ENCODE measurements around the gene GNA15.
"Not testable (repeated sequence)": the region's sequence is repeated elsewhere in the genome, so short reads cannot be mapped to it uniquely, and the experiment has no call there.

GNA15 gene

DNA sequence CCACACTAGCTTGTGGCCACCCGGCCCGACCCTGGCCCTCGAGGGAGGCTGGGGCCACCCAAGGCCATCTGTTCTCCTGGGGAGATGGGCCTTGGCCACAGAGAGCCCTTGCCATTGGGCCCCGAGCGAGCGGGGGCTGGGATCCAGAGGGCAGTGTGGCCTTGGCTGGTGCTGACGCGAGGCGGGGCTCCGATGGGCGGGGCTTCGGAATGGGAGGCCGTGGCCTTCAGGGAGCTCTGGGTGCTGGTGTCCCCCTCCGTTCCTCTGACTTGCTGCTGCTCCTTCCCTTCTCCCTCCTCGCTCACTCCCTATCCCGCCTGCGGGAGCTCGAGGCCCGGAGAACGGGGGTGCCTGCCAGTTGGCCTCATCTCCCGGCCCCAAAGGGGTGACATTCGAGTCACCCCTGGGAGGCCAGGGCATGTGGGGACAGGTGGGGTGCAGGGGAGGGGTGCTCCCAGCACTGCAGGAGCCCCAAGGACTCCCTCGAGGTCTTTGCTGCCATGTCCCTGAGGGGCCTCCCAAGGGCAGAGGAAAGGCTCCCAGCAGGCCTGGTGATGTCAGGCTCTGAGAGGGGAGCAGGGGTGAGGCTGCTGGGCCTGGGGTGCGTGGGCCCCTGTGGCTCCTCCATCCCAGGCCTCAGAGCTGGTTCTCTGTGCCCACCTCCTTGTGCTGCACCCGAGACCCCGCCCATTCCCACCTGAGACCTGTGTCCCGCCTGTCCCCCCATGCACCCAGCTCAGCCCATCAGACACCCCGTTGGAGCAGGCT lies 54.1 kb downstream of the GNA15 start:
- TF ChIP-seq, protein P1, sequence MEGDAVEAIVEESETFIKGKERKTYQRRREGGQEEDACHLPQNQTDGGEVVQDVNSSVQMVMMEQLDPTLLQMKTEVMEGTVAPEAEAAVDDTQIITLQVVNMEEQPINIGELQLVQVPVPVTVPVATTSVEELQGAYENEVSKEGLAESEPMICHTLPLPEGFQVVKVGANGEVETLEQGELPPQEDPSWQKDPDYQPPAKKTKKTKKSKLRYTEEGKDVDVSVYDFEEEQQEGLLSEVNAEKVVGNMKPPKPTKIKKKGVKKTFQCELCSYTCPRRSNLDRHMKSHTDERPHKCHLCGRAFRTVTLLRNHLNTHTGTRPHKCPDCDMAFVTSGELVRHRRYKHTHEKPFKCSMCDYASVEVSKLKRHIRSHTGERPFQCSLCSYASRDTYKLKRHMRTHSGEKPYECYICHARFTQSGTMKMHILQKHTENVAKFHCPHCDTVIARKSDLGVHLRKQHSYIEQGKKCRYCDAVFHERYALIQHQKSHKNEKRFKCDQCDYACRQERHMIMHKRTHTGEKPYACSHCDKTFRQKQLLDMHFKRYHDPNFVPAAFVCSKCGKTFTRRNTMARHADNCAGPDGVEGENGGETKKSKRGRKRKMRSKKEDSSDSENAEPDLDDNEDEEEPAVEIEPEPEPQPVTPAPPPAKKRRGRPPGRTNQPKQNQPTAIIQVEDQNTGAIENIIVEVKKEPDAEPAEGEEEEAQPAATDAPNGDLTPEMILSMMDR (IDR thresholded peaks at IDR 0.05; ENCODE audit: extremely low read depth, missing control alignments): no peak
- no peak for DNase-seq (ENCODE audit: low spot score)

DNA sequence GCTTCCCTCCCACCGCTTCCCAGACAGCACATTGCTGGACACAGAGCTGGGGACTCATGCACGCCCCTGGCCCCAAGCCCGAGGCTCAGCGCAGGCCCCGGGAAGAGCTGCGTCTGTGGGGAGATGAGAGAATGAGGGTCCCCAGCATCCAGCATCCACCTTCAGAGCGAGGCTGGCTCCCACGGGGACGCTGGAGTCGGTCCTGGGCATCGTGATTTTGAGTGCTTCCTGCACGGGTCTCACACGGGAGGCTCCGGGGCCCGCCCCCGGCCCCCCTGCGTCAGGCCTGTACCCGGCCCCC lies 54.6 kb downstream of the GNA15 start:
- TF ChIP-seq, protein P1 (IDR thresholded peaks at IDR 0.05; ENCODE audit: extremely low read depth, missing control alignments): no peak
- no peak for DNase-seq (ENCODE audit: low spot score)

DNA sequence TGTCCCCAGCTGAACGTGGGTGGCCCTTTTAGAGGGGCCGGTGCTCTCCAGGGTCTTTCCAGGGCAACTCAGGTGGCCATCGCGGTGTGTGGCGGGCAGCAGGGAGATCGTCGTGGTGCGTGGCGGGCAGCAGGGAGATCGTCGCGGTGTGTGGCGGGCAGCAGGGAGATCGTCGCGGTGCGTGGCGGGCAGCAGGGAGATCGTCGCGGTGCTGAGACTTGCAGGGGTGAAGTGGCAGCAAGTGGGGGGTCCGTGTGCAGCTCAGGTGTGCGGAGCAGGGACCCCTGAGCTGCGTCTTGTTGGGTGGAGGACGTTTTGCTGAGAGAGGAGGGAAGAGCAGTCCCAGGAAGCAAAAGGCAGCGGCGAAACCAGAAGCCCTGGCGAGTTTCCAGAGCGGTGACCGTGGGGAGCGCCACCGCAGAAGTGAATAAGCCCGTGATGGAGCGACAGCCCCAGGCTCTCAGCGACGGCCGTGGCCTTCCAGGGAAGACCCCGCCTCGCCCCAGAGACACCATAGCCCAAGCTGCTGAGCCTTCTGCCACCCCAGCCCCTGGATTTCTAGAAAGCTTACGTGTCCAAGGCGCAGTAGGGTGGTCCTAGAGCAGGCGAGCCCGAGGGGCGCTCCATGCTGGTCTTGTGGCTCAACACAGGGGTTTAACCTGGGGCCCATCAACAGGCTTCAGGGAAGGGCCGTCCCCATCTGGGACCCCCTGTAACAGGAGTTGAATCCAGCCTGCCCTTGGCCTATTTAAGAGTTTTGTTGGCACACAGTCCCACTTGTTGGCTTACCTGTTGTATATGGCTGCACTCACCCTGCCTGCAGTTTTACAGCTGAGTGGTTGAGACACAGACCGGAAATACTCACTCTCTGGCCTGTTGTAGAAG lies 55.3 kb downstream of the GNA15 start:
- TF ChIP-seq, protein P1 (IDR thresholded peaks at IDR 0.05; ENCODE audit: extremely low read depth, missing control alignments): no peak
- no peak for DNase-seq (ENCODE audit: low spot score)

DNA sequence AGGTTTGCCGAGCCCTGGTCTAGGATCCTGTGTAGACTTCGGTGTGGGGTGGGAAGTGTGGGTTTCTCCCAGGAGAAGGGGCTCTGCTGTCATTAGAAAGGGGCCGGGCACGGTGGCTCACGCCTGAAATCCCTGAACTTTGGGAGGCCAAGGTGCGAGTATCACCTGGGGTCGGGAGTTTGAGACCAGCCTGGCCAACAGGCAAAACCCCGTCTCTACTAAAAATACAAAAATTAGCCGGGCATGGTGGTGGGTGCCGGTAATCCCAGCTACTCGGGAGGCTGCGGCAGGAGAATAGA lies 55.9 kb downstream of the GNA15 start:
- DNase-seq (ENCODE audit: low spot score): not testable (repeated sequence)

DNA sequence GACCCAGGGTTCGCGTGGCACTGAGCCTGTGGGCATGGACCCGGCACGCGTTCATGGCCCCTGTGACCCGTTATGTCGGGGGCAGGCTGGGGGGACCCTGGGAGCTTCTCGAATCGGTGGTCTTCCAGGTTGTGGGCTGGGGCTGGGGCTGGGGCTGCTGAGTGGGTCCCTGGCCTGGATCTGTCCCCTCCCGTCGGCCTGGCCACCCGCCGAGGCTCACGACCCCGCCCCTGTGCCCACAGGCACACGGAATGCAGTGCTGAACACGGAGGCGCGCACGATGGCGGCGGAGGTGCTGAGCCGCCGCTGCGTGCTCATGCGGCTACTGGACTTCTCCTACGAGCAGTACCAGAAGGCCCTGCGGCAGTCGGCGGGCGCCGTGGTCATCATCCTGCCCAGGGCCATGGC lies 56.4 kb downstream of the GNA15 start:
- TF ChIP-seq, protein P1 (IDR thresholded peaks at IDR 0.05; ENCODE audit: extremely low read depth, missing control alignments): no peak
- DNase-seq (ENCODE audit: low spot score): no peak

DNA sequence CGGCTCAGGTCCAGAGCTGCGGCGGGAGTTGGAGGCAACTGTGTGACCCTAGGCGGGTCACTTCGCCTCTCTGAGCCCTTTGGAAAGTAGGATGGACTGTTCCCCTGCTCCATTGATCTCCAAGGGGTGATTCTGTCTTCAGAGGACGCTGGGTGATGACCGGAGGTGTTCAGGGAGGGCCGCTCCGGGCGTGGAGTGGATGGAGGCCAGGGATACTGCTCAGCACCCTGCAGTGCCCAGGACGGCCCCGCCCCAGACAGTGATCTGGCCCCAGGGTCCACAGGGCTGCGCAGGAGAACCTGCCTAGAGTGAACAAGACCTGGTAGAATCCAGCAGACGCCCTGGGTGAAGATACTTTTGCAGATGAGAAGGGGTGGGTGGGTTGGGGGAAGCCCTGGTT lies 56.9 kb downstream of the GNA15 start:
- TF ChIP-seq, protein P1 (IDR thresholded peaks at IDR 0.05; ENCODE audit: extremely low read depth, missing control alignments): no peak
- DNase-seq (ENCODE audit: low spot score): no peak

DNA sequence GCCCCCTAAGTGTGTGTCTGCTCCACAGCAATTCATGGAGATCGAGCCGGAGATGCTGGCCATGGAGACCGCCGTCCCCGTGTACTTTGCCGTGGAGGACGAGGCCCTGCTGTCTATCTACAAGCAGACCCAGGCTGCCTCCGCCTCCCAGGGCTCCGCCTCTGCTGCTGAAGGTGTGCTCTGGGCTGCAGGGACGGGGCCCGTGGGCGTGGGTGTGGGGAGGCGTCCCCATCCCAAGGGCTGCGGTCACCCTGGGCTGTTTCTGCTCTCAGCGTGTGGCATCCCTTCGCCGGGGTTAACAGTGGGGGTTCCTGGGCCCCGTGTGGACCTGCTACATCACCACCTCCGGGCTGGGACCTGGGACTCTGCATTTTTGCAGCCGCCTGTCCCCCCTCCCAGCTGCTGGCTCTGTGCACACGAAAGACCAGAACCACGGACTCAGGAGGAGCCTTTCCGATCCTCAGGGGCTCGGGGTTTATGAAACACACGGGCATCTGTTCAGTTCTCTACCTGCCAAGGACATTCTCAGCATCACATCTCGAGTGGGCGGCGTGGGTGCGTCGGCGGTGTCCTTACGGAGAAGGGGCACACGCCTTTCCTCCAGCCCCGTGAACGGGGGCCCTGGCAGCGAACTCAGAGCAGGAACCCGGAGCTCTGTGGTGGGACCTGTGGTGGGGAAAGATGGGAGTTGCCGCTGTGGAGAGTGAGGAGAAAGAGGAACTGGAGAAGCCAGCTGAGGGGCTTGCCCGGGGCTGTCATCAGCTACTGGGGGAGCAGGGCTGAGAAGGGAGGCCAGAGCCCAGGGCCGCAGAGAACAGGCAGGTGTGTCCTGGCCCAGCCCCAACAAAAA lies 57.6 kb downstream of the GNA15 start:
- TF ChIP-seq, protein P1 (IDR thresholded peaks at IDR 0.05; ENCODE audit: extremely low read depth, missing control alignments): no peak
- no peak for DNase-seq (ENCODE audit: low spot score)

Measured in GM20000 (cell line).